ENCODE results near the gene SPRED3. TPM values are rescaled to one million over a fixed set of nuclear protein-coding genes. Genes with fewer than 3 reads are reported as not detected.
A peak's percentile ranks its signal among the peaks of the same experiment; 100 is the strongest.
"Not testable (repeated sequence)": the region's sequence is repeated elsewhere in the genome, so short reads cannot be mapped to it uniquely, and the experiment has no call there.

SPRED3 gene
- total RNA-seq, 4 donors from 2014 or later = 0.14 to 3.0 (median 0.48) TPM; not detected in 1

DNA sequence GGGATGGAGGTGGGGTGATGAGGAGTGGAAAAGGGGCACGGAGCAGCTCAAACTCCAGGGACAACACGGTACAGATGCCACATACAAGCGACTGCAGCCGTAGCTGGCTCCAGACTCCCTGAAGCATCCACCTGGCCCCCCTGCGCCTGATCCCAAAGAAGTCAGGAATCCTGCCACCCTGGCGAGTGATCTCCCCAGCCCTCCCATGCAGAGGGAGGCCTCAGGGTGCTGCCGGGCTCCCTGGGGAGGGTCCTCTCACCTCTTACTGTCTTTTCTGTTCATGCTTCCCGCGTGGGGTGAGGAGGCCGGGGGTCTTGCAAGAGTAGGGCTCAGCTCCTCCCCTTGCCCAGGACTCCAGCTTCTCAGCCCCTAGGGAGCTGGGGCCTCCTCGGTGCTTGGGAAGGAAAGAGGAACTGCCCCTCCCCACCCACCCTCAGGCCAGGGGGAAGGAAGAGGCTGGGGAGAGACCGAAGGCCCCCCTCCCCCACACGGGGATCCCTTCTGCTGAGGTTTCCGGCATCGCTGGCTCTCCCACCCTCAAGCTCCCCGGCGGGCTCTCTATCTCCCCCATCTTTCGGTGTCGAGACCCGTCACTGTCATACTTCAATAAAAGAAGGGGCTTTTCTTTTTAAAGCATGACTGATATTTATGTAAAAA, 37.4 kb downstream of the SPRED3 start, which contains the start of gene RASGRP4:
TSS of gene RASGRP4 (minus strand) at position 410 of the 657 bp plus-strand sequence. CDS start at position 282, 128 bp downstream.
- intact Hi-C loops (cut with DNase I; ENCODE audit: low total_unique reads) = no loop called here
- WGBS, 2 donors (ENCODE audit: low coverage in 1 of 2) = 45% methylated on average over 20 of the region's 20 CpGs; no CpG with 5 or more reads in 1 of the 2 donors
- no peak within 1 kb of the TSS for H3K27ac ChIP-seq
- peak; percentile 26 for DNase-seq
- peak within 1 kb of the TSS in 2 of 4 donors; percentile 5 for H3K4me3 ChIP-seq
- in situ Hi-C loops (cut with MboI; ENCODE audit: low pct_ligation_motif_present in 1 of 4, low pct_unique_long_range_greater_than_20kb in 1 of 4, low sequenced_read_pairs in 3 of 4) = no loop called here
- no peak for TF ChIP-seq POLR2AphosphoS5 (IDR thresholded peaks at IDR 0.05)
- no peaks in the 10 kb centered on the region for H3K4me1 ChIP-seq
- no peaks in the 10 kb centered on the region for H3K9me3 ChIP-seq
- H3K36me3 ChIP-seq = no peaks in the 10 kb centered on the region
- H3K27me3 ChIP-seq = peaks cover 18% of the 10 kb centered on the region

DNA sequence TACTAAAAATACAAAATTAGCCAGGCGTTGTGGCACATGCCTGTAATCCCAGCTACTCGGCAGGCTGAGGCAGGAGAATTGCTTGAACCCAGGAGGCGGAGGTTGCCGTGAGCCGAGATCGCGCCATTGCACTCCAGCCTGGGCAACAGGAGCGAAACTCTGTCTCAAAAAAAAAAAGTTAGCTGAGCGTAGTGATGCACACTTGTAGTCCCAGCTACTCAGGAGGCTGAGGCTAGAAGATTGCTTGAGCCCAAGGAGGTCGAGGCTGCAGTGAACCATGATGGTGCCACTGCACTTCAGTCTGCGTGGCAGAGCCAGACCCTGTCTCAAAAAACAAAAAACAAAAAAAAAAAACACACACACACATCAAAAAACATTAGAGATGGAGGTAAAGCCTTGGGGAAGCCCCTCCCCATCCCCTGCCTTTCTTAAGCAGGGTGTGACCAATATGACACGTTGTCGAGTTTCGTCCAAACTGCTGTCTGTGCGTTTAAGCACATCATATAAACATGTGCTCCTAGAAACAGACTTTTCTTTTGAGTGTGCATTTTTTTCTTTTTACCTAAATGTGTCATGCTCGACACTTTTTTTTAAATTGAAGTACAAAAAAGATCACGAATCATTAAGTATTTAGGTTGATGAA, 38.7 kb downstream of the SPRED3 start:
- DNase-seq; intact Hi-C loops (cut with DNase I; ENCODE audit: low total_unique reads); H3K27ac ChIP-seq; in situ Hi-C loops (cut with MboI; ENCODE audit: low pct_ligation_motif_present in 1 of 4, low pct_unique_long_range_greater_than_20kb in 1 of 4, low sequenced_read_pairs in 3 of 4); H3K36me3 ChIP-seq; H3K9me3 ChIP-seq; H3K4me1 ChIP-seq; H3K4me3 ChIP-seq: not testable (repeated sequence)
- 50 to 52% methylated on average over 7 to 17 of the region's 17 CpGs for WGBS, 2 donors (ENCODE audit: low coverage in 1 of 2)
- peaks cover 26% of the 10 kb centered on the region for H3K27me3 ChIP-seq

DNA sequence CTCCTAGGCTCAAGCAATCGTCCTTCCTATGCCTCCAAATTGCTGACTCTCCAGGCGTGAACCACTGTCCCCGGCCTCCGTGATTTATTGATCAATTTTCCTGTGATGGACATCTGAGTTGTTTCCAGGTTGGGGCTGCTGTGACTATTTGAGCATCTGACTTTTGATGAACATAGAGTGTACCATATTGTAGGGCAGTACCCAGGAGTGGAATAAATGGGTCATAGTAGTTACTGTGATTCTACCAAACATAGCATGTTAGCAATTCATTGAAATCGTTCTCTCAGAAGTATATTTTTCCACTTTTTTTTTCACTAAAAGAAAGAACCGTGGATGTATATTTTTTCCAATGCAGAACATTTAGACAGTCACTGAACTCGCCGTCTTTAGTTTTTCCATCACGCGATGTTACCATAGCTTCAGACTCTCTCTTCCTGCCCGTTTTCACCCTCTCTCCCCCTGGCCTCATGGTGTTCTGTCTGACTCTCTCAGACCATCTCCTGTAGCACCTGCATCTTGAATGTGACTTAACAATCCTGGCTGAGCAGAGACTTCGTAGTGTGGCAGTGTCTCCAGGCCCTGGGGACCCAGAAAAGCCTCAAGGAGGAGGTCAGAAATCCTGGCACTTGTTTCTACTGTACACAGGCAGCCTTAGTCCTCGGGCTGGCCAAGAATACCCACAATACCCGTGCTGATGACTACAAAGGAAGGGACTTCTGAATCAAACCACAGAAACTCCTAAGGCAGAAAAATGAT, 40.7 kb downstream of the SPRED3 start:
- H3K4me3 ChIP-seq = no peak overlapping the region
- intact Hi-C loops (cut with DNase I; ENCODE audit: low total_unique reads) (no loop called here), in situ Hi-C loops (cut with MboI; ENCODE audit: low pct_ligation_motif_present in 1 of 4, low pct_unique_long_range_greater_than_20kb in 1 of 4, low sequenced_read_pairs in 3 of 4) (no loop called here)
- no peak for TF ChIP-seq POLR2AphosphoS5 (IDR thresholded peaks at IDR 0.05)
- TF ChIP-seq CTCF (IDR thresholded peaks at IDR 0.05) = no peak
- TF ChIP-seq POLR2A (IDR thresholded peaks at IDR 0.05) = no peak
- TF ChIP-seq EP300 (IDR thresholded peaks at IDR 0.05; ENCODE audit: low read depth) = no peak
- no peaks in the 10 kb centered on the region for H3K4me1 ChIP-seq
- H3K27me3 ChIP-seq = peaks cover 34% of the 10 kb centered on the region
- 54 to 63% methylated on average over 8 to 14 of the region's 14 CpGs for WGBS, 2 donors (ENCODE audit: low coverage in 1 of 2)
- DNase-seq = no peak
- H3K9me3 ChIP-seq = no peaks in the 10 kb centered on the region
- H3K27ac ChIP-seq = no peak overlapping the region
- no peaks in the 10 kb centered on the region for H3K36me3 ChIP-seq

DNA sequence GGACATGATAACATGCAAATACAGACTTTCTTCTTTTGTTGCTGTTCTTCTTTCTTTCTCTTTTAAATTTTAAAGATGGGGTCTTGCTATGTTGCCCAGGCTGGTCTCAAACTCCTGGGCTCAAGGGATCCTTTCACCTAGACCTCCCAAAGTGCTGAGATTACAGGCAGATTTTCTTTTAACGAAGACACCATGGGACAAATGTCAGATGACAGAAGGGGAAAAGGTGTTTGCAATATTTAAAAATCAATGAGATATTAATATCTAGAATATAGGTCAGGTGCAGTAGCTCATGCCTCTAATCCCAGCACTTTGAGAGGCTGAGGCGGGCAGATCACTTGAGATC, 41.3 kb downstream of the SPRED3 start:
- no peak overlapping the region for H3K27ac ChIP-seq
- no peaks in the 10 kb centered on the region for H3K36me3 ChIP-seq
- no peaks in the 10 kb centered on the region for H3K9me3 ChIP-seq
- no peak overlapping the region for H3K4me3 ChIP-seq
- H3K4me1 ChIP-seq = no peaks in the 10 kb centered on the region
- TF ChIP-seq POLR2A (IDR thresholded peaks at IDR 0.05) (no peak), POLR2AphosphoS5 (IDR thresholded peaks at IDR 0.05) (no peak), EP300 (IDR thresholded peaks at IDR 0.05; ENCODE audit: low read depth) (no peak), CTCF (IDR thresholded peaks at IDR 0.05) (no peak)
- 83 to 89% methylated on average over 1 to 2 of the region's 2 CpGs for WGBS, 2 donors (ENCODE audit: low coverage in 1 of 2)
- intact Hi-C loops (cut with DNase I; ENCODE audit: low total_unique reads) = no loop called here
- H3K27me3 ChIP-seq = peaks cover 40% of the 10 kb centered on the region
- in situ Hi-C loops (cut with MboI; ENCODE audit: low pct_ligation_motif_present in 1 of 4, low pct_unique_long_range_greater_than_20kb in 1 of 4, low sequenced_read_pairs in 3 of 4) = no loop called here
- DNase-seq = no peak

- 72 to 100% methylated on average over 3 to 7 of the region's 7 CpGs for WGBS, 2 donors (ENCODE audit: low coverage in 1 of 2)
- intact Hi-C loops (cut with DNase I; ENCODE audit: low total_unique reads) (no loop called here), in situ Hi-C loops (cut with MboI; ENCODE audit: low pct_ligation_motif_present in 1 of 4, low pct_unique_long_range_greater_than_20kb in 1 of 4, low sequenced_read_pairs in 3 of 4) (no loop called here)
- no peak for DNase-seq
- H3K4me1 ChIP-seq = no peaks in the 10 kb centered on the region
- no peak overlapping the region for H3K4me3 ChIP-seq
- H3K36me3 ChIP-seq = no peaks in the 10 kb centered on the region
- H3K9me3 ChIP-seq = no peaks in the 10 kb centered on the region
- no peak for TF ChIP-seq POLR2AphosphoS5 (IDR thresholded peaks at IDR 0.05)
- TF ChIP-seq CTCF (IDR thresholded peaks at IDR 0.05) = no peak
- no peak for TF ChIP-seq EP300 (IDR thresholded peaks at IDR 0.05; ENCODE audit: low read depth)
- no peak for TF ChIP-seq POLR2A (IDR thresholded peaks at IDR 0.05)
- no peak overlapping the region for H3K27ac ChIP-seq
- H3K27me3 ChIP-seq = peaks cover 45% of the 10 kb centered on the region
Measured at GRCh38 chr19:38430931-38431330, 42.4 kb downstream of the SPRED3 start.

Data from transverse colon (tissue), 4 donors.